ENCODE measurements around the gene ZNF384.

ZNF384 gene

GRCh38 chr12:6635856-6636531 lies 53.2 kb downstream of the ZNF384 start, which contains the start of gene LPAR5:
LPAR5 (minus strand) TSS chr12:6635959; CDS start chr12:6621248, 14,711 bp downstream.
- no peak within 1 kb of the TSS for H3K4me3 ChIP-seq (ENCODE audit: control insufficient read depth, low read depth, low read length)
- no peak for DNase-seq (ENCODE audit: low read depth)
- no peak for TF ChIP-seq CTCF (IDR thresholded peaks at IDR 0.05; ENCODE audit: control insufficient read depth, insufficient read depth, low read depth, low read length, missing control alignments)

GRCh38 chr12:6635375-6635855 lies 53.8 kb downstream of the ZNF384 start:
- no peak for DNase-seq (ENCODE audit: low read depth)
- H3K4me3 ChIP-seq (ENCODE audit: control insufficient read depth, low read depth, low read length) = no peak overlapping the region
- TF ChIP-seq CTCF (IDR thresholded peaks at IDR 0.05; ENCODE audit: control insufficient read depth, insufficient read depth, low read depth, low read length, missing control alignments) = no peak

- H3K4me3 ChIP-seq (ENCODE audit: control insufficient read depth, low read depth, low read length) = no peak overlapping the region
- DNase-seq (ENCODE audit: low read depth) = no peak
- TF ChIP-seq CTCF (IDR thresholded peaks at IDR 0.05; ENCODE audit: control insufficient read depth, insufficient read depth, low read depth, low read length, missing control alignments) = no peak
Measured at GRCh38 chr12:6632026-6632983, 56.9 kb downstream of the ZNF384 start.

- DNase-seq (ENCODE audit: low read depth) = no peak
- no peak for TF ChIP-seq CTCF (IDR thresholded peaks at IDR 0.05; ENCODE audit: control insufficient read depth, insufficient read depth, low read depth, low read length, missing control alignments)
- H3K4me3 ChIP-seq (ENCODE audit: control insufficient read depth, low read depth, low read length) = no peak overlapping the region
Measured at GRCh38 chr12:6631549-6631961, 57.6 kb downstream of the ZNF384 start.

GRCh38 chr12:6630736-6631135 lies 58.4 kb downstream of the ZNF384 start:
- DNase-seq (ENCODE audit: low read depth) = no peak
- no peak overlapping the region for H3K4me3 ChIP-seq (ENCODE audit: control insufficient read depth, low read depth, low read length)
- TF ChIP-seq CTCF (IDR thresholded peaks at IDR 0.05; ENCODE audit: control insufficient read depth, insufficient read depth, low read depth, low read length, missing control alignments) = no peak

GRCh38 chr12:6627616-6628015 lies 61.6 kb downstream of the ZNF384 start:
- no peak overlapping the region for H3K4me3 ChIP-seq (ENCODE audit: control insufficient read depth, low read depth, low read length)
- TF ChIP-seq CTCF (IDR thresholded peaks at IDR 0.05; ENCODE audit: control insufficient read depth, insufficient read depth, low read depth, low read length, missing control alignments) = no peak
- DNase-seq (ENCODE audit: low read depth) = no peak

All from AG09309 (cell line).